ENCODE measurements around the gene BPIFB1.

The BPIFB1 gene

GRCh38 chr20:33282991-33283555, at the start of gene BPIFB1:
BPIFB1 (plus strand) TSS chr20:33283214; CDS start chr20:33286074, 2,860 bp downstream.
- no peak for DNase-seq

- DNase-seq = no peak
These were observed 49.0 kb upstream of the BPIFB1 start for GRCh38 chr20:33234050-33234449.

- DNase-seq = no peak
These were observed 47.3 kb upstream of the BPIFB1 start, which contains the start of gene BPIFA1 for GRCh38 chr20:33235696-33236095. BPIFA1 (plus strand) TSS chr20:33235996; CDS start chr20:33237712, 1,716 bp downstream.

GRCh38 chr20:33236351-33236750, 46.7 kb upstream of the BPIFB1 start:
- DNase-seq = no peak

GRCh38 chr20:33237989-33238388, 45.0 kb upstream of the BPIFB1 start:
- no peak for DNase-seq

- no peak for DNase-seq
These were observed 43.6 kb upstream of the BPIFB1 start for GRCh38 chr20:33239418-33239817.

- DNase-seq = no peak
These were observed 42.9 kb upstream of the BPIFB1 start for GRCh38 chr20:33239979-33240736.

GRCh38 chr20:33240923-33241322, 42.1 kb upstream of the BPIFB1 start:
- no peak for DNase-seq

GRCh38 chr20:33242319-33243100, 40.5 kb upstream of the BPIFB1 start:
- no peak for DNase-seq

GRCh38 chr20:33246077-33246476, 36.9 kb upstream of the BPIFB1 start:
- no peak for DNase-seq

- DNase-seq = no peak
These were observed 33.6 kb upstream of the BPIFB1 start for GRCh38 chr20:33249456-33249855.

- DNase-seq = no peak
These were observed 32.3 kb upstream of the BPIFB1 start for GRCh38 chr20:33250666-33251065.

- DNase-seq = no peak
These were observed 31.5 kb upstream of the BPIFB1 start for GRCh38 chr20:33251496-33251895.

GRCh38 chr20:33252460-33252859, 30.6 kb upstream of the BPIFB1 start:
- DNase-seq = no peak

- DNase-seq = no peak
These were observed 28.0 kb upstream of the BPIFB1 start for GRCh38 chr20:33255005-33255404.

GRCh38 chr20:33257237-33257636, 25.8 kb upstream of the BPIFB1 start:
- no peak for DNase-seq

GRCh38 chr20:33259371-33259770, 23.6 kb upstream of the BPIFB1 start:
- DNase-seq = no peak

- no peak for DNase-seq
These were observed 21.5 kb upstream of the BPIFB1 start for GRCh38 chr20:33261465-33261864.

- DNase-seq = peak; percentile 10
These were observed 20.4 kb upstream of the BPIFB1 start for GRCh38 chr20:33262658-33263065.

- DNase-seq = no peak
These were observed 19.2 kb upstream of the BPIFB1 start for GRCh38 chr20:33263784-33264183.

- DNase-seq = no peak
These were observed 15.3 kb upstream of the BPIFB1 start for GRCh38 chr20:33267701-33268100.

GRCh38 chr20:33272155-33272873, 10.7 kb upstream of the BPIFB1 start:
- no peak for DNase-seq

Data from activated CD4-positive, alpha-beta T cell treated with anti-CD3 and anti-CD28 coated beads, Interleukin-10, Interleukin-2, amounts not matched to agents 100 ng/mL and 50 ng/mL, durations not matched to agents 16 hours and 8 hours (primary cell).